Kidney epithelial cell (primary cell): Measurements from ENCODE around the gene NEK11. TPM values are rescaled to one million over a fixed set of nuclear protein-coding genes. Genes with fewer than 3 reads are reported as not detected.

Source experiments
- DNase-seq: peaks from one replicate; pipeline ENCODE4 v3.0.0-alpha.2; 2010; ENCODE audit warnings: low read depth
- H3K27me3 ChIP-seq: 2 replicates; pipeline ENCODE4 v1.6.0; 2011; ENCODE audit warnings: low read length; ENCODE audit not compliant: control insufficient read depth, insufficient read depth
- H3K36me3 ChIP-seq: 2 replicates; pipeline ENCODE4 v1.5.1; 2011; ENCODE audit warnings: low read length; ENCODE audit not compliant: control insufficient read depth, insufficient read depth
- H3K4me3 ChIP-seq: 2 replicates; pipeline ENCODE4 v1.5.1; 2011; ENCODE audit warnings: low read depth, mild to moderate bottlenecking, control low read depth, low read length
- CTCF ChIP-seq: IDR thresholded peaks from 2 replicates; pipeline ENCODE4 v1.5.1; 2011; ENCODE audit warnings: mild to moderate bottlenecking, moderate library complexity, low read length, control low read depth, inconsistent platforms; ENCODE audit not compliant: insufficient read depth, poor library complexity, severe bottlenecking
- total RNA-seq: library from RNA; depleted of rRNA; stranded (reverse); fragments of >200 nt; gene quantifications from 2 replicates; pipeline ENCODE4 v1.2.3, GENCODE V29; 2015

NEK11 gene
- total RNA-seq, 1 donor from 2014 or later = 7.6 TPM

GRCh38 chr3:131231710-131232389, 205.2 kb downstream of the NEK11 start:
- Histone ChIP-seq H3K36me3 (no peaks in the 10 kb centered on the region), H3K27me3 (no peaks in the 10 kb centered on the region), H3K4me3 (no peak overlapping the region)
- DNase-seq = no peak
- no peak for TF ChIP-seq CTCF

GRCh38 chr3:131232711-131233267, 206.1 kb downstream of the NEK11 start:
- Histone ChIP-seq H3K27me3 (no peaks in the 10 kb centered on the region), H3K36me3 (no peaks in the 10 kb centered on the region), H3K4me3 (no peak overlapping the region)
- DNase-seq = no peak
- no peak for TF ChIP-seq CTCF

- H3K36me3 ChIP-seq = no peaks in the 10 kb centered on the region
- no peak for TF ChIP-seq CTCF
These were observed 207.4 kb downstream of the NEK11 start for GRCh38 chr3:131233900-131234668.

GRCh38 chr3:131236421-131236820, 209.7 kb downstream of the NEK11 start:
- no peak for TF ChIP-seq CTCF
- Histone ChIP-seq H3K4me3 (no peak overlapping the region), H3K36me3 (no peaks in the 10 kb centered on the region), H3K27me3 (no peaks in the 10 kb centered on the region)
- no peak for DNase-seq

More at GRCh38 chr3:131233900-131234668, 207.4 kb downstream of the NEK11 start:
- no peak overlapping the region for H3K4me3 ChIP-seq
- H3K27me3 ChIP-seq = no peaks in the 10 kb centered on the region
- DNase-seq = no peak

- Histone ChIP-seq H3K4me3 (no peak overlapping the region), H3K27me3 (no peaks in the 10 kb centered on the region), H3K36me3 (no peaks in the 10 kb centered on the region)
- no peak for TF ChIP-seq CTCF
- DNase-seq = no peak
These were observed 211.8 kb downstream of the NEK11 start for GRCh38 chr3:131238496-131238895.
